Measurements from ENCODE around the gene KCNB1.

Gene KCNB1

DNA sequence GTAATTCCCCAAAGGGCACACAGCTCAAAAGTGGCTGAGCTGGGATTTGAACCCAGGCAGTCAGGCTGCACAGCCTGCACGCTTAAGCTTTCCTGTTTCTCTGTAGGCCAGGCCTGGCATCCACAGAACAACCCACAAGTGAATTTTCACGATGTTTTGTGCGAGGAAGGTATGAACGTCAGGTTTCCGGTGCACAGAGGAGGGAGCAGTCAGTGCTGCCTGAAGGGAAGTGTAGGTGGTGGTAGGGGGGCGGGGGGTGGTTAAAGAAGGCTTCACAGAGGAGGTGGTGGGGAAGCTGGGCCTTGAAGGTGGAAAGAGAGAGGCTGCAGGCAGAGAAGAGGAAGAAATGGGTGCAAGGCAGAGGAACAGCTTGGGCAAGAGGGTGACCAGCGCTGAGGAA, 14.1 kb downstream of the KCNB1 start:
- no peak for DNase-seq

DNA sequence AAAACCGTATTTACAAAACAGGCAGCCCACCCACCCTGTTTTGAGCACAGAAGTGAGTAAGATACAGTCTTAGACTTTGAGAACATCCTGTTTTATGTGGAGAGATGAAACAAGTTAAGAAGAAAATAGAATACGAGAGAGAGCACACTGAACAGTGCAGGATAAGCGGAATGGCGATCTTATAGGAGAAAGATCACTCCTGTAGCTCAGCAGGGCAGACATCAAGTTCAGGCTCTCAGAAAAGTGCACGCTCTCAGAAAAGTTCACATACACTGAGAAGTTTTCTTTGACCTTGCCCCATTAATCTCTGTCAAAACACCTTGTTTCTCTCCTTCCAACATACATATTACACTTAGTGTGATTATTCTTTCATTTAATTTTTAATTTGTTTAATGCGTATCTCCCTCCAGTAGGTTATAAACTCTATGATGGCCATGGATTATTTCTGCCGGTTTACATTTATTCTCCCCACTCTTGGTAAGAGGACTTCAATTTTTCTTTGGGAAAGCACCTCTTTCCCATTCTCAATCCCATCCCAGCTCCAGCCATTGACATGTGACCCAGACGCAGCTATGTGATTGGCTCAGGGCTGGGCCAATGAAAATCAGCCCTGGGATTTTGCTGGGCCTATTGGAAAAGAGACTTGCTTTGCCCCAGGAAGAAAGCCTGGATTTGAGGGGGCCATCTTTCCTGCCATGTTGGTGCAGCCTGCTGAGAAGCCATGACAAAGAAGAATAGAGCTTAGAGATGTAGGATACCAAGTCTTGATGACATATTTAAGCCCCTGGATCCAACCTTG, 16.2 kb downstream of the KCNB1 start:
- no peak for DNase-seq

DNA sequence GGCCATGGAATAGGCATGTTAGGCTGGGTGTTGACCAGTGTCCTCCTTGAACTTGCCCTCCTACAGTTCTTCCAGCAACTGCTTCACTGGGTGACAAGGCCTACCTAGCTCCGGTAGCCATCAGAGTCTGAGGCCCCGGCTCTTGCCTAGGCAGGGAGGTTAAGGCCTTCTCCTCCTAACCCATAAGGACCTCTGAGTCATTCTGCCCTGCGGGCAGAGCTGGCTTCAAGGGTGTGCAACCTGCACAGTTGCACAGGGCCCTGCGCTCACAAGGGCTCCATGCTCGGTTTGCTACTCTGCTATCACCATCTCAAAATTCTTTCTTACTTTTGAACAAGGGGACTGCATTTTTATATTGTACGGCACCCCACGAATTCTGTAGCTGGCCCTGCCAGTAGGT, 17.9 kb downstream of the KCNB1 start:
- no peak for DNase-seq

DNA sequence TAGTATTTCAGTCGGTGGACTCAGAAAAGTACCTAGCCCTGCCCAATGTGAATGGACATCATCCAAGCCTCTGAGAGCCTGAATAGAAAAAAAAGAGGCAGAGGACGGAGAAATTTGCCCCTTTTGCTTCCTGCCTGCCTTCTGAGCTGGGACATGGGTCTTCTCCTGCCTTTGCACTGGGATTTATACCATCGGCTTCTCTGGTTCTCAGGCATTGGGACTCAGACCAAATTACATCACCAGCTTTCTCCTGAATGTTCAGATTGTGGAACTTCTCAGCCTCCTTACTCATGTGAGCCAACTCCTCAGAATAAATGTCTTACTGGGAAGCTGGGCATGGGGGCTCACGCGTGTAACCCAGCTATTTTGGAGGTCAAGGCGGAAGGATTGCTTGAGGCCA, 19.8 kb downstream of the KCNB1 start:
- DNase-seq: no peak

DNA sequence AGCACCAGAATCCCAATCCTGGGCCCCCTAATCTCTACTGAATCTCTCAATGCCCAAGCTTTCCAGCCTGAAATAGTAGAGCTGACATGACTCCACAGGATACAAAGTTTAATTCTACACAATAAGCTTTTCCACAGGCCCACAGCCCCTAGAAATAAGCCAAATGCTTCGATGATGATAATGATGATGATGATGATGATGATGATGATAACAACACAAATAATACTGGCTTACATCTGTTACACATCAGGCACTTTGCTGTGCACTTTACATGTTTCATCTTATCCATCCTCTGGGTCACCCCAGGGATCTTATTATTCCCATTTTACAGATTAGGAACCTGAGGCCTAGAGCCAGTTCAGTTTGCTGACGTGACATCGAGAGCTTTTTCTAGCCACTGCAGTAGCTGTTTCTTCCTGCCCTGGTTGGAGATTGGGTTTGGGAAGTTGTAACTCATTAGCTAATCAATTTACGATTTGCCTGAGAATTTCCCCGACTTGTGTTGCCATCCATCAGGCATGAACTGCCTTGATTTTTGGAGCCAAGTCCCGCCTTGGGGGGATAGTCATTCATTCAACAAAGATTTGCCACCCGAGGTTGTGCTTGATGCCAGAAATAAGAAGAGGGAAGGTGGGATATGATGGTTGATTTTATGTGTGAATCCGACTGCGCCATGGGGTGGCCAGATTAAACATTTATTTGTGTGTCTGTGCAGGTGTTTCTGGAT, 20.4 kb downstream of the KCNB1 start:
- no peak for DNase-seq

DNA sequence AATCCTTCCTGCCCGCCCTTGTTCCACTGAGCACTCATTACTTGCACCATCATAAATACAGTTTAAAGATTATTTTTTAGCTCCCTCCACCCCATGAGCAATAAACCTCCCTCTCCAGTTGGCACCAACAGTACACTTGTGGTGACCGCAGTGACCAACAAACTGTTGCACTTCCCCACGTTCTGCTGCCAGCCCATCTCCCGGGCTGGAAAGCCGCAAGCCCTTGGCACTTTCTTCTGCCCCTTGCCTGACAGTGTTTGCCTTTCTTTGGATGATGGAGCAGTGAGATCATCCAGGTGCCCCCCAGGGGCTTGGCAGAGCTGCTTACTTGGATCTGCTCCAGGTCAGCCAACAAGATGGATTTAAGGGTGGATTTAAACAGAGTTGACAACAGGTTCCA, 21.6 kb downstream of the KCNB1 start:
- no peak for DNase-seq

DNA sequence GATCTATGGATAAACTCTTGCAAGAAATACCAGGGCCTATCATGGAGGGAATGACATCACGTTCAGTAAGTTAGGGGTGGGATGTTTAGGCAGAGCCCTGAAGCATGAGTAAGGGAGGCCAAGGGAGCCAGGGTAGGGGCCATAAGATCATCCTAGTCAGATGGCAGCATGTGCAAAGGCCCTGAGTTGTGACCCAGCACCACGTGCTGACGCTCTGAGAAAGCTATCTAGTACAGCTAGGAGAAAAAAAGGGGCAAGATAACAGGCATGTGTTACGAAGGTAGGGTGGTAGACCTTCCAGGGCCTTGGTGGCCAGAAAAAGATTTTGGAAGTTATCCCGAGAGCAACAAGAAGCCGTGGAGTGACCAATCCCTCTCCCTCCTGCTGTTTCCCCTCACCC, 22.3 kb downstream of the KCNB1 start:
- DNase-seq: no peak

DNA sequence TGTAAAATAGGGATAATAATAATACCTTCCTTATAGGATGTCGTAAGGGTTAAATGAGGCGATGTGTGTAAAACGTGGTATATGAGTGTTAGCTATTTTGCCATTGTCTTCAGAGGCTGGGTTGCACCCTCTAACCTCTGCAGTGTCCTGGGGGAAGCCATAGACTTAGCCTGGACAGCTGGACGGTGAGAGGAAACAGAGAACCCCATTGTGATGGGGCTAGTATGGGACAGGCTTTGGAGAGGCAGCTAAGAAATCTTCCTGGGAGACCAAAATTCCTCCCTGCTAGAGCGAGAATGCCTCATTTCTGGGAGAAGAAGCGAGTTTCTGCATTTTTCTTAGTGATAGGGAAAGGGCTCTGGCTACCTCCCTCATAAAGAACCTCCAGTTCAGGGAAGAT, 22.8 kb downstream of the KCNB1 start:
- no peak for DNase-seq

DNA sequence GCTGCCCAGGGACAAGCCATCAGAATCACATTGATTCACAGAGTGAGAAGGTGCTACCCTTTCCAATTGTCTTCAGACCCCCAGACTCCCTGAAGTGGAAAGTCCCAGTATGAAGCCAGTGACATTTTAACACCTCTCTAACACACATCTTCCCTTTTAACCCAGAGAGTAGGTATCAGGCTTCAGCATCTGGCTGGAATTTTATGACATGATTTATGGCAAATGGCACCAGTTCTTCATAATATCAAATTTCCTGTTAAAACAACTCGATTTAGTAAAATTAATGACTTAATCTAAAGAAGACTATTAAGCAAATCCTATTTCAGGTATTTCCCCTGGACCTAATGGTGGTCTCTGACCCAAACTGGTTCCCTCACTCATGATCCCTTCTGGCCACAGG, 25.0 kb downstream of the KCNB1 start:
- DNase-seq: no peak

DNA sequence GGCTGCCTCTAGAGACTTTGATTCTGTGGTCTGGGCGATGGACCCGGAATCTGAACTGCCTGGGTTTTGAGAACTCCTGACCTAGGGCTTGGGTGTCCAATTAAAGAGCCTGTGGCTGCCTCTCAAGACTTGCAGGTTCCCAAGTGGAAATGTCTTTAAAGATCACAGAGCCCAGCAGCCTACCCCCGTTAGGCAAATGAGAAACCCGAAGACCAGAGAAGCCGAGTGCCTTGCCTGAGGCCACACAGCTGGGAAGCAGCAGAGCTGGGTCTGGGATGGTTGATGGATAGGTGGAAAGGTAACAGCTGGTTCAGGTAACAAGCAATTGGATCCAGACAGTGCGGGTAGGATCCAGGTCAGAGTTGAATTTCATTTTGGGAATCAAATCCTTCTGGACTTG, 25.8 kb downstream of the KCNB1 start:
- no peak for DNase-seq

DNA sequence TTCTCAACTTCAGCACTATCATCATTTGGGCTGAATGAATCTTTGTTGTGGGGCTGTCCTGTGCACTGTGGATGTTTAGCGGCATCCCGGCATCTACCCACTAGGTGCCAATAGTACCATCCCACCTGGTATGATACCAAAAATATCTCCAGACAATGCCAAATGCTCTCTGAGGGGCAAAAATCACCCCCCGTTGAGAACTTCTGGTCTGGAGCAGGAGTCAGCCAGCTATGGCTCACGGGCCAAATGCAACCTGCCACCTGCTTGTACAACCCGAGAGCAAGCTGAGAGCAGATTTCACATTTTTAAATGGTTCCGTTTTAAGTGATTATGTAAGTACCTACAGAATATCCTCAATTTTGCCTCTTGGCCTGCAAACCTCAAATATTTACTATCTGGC, 26.8 kb downstream of the KCNB1 start:
- DNase-seq: no peak

DNA sequence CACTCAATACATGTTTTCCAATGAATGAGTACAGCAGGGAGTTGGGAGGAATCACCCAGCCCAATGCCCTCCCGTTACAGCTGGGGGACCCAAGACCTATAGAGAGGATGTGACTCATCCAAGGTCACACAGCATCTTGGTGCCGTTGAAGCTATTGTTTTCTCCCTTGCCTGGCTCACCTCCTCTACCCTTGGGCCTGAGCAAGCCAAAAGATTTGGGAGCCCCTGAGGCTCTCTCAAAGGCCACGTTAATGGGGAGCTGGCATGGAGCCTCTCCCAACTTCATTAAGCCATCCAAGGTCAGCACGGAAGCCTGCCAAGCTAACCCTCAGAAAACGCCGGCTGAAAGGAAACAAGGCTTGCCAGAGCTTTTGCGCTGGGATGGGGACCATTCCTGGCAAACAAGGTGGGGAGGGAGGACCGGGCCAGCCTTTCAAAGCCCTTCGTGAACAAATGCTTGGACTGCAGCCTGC, 30.4 kb downstream of the KCNB1 start:
- peak; percentile 30 for DNase-seq

DNA sequence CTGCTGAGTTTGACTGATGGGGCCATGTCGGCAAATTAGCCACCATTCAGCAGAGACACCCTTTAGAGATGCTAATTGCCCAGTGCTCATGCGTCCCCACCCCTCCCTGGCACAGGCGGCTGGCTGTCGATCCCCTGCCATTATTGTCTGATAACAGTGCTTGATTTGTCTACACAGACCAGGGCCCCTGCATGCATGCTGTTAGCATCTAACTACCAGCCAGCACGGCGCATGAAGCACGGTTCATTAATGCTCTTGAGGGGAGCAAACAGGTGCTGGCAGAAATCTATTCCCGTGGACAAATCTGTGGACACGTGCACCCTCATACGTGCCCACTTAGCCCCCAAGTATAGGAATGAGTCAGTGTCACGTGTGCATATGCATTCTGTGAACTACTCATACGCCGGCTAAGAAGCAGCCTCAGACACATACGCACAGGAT, 32.2 kb downstream of the KCNB1 start:
- DNase-seq: no peak

DNA sequence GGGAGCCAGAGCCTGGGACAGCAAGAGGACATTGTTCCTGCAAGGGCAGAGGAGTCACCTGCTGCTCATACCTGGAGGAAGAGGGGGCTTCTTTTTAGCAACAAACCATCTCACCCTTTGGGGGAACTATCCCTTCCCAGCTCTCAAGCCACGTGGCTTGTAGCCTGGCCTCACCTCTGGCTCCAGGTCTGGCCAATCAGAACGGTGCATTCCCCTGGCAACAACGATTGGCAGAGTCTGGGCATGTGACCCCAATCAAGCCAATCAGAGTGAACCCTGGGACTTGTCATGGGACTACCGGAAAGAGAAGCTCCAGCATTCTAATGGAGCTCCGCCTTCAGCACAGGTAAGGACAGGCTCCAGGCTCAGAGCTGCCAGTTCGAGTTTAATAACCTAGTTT, 33.6 kb downstream of the KCNB1 start:
- DNase-seq: no peak

DNA sequence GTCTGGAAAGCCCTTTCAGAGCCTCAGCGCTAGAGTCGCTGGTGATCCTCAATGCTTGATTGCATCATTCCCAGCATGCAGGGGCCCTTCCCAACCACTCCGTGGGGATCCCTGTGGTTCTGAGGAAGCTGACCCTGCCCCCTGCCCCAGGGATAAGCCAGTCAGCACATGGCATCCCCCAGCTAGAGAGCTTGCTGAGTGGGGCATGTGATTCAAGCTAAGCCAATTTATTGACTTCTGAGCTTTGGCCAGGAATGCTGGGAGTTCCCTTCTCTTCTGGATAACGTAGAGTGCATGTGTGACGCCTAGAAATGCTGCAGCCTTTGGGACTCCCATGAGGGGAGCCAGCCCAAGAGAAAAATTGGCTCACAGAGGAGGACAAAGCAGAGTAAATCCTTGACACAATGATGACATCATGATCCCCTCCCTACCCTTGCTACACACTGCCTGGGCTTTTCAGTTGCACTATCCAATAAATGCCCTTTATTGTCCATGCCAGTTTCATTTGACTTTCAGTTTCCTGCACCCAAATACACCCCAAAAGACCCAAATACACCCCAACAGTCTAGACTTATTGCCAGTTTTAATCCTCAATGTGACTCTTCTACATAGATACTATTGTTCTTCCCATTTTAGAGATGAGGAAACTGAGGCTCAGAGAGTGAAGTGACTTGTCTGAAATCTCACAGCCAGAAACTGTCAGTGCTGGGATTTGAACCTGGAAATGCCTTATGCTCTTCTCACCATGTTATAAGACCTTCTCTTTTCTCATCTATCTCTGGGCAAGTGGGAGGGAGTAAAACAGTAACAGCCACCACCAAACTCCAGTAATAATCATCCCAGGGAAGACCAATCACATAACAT, 34.3 kb downstream of the KCNB1 start:
- no peak for DNase-seq

DNA sequence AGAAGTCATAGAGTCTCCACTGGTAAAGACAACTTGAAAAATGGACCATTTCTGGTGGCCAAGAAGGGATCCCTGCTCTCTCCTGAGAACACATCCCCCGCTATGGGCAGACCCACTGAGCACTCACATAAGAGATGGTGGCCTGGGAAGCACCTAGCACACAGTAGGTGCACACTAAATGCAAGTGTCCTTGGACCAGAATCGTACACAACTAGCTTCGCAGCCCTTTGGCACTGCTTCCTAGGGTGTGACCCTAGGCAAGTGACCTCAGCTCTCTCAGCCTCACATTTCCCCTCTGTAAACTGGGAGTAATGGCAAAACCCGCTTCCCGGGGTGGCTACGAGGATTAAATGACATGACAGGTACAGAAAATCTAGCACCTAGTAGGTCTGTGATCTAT, 35.1 kb downstream of the KCNB1 start:
- DNase-seq: no peak

DNA sequence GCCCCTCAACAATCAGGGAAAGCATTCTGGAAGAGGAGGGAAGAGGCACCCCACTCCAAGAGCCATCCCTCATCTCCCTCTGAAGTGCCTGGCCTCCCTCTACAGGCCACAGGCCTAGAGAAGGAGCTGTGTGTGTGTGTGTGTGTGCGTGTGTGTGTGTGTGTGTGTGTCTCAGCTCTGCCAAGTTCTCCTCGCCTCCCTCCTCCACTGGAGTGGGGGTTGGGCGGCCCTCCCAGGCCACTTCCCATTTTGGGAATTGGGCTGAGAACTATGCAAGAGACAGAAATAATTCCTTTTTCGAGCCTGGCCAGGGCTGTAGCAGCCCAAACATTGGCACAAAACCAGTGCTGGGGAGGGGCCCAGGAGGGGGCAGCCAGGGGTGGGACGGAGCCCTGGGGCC, 35.7 kb downstream of the KCNB1 start:
- no peak for DNase-seq

DNA sequence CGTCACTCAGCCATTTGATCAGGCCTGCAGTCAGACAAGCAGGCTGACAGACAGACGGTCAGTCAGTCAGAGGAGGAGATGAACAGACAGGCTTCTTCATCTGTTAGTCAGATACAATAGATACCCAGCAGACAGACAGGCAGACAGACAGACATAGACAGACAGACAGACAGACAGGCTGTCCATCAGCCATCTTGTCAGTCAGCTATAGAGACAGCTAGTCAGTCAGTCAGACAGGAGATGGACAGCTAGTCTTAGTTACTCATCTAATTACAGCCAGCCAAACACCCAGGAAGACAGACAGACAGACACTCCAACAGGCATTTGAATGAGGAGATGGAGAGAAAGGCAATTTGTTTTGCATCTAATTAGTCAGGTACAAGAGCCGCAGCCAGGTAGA, 36.4 kb downstream of the KCNB1 start:
- no peak for DNase-seq

DNA sequence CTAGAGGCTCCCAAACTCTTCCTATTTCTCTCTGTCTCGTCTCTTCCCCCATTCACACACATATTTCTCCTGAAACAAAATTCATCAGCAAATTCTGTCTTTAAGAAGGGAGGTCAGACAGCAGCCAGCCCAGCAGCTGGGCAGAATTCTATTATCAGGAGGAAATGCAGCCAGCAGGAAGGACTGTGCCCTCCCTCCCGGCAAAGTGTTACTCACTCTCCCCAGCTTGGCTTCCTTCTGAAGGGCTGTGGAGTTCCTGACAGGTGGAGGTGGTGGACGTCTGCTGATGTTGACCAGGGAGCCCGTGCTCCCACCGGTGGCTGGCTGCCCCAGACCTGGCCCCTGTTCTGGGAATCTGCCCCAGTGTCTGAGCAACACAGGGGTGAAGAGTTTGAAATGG, 37.3 kb downstream of the KCNB1 start:
- no peak for DNase-seq

DNA sequence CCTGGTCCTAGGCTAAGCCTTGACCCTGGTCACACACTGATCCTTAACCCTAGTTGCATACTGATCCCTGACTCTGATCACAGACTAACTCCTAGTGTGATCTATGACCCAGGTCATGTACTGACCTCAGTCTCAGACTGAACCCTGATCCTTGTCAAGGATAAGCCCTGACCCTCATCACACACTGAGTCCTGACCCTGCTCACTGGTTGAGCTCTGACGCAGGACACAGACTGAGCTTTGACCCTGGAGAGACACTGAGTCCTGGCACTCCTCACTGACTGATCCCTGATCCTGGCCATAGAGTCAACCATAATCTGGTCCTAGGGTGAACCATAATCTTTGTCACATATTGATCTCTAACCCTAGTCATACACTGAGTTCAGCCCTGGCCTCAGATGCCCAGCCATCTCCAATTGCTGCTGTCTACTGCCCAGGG, 37.9 kb downstream of the KCNB1 start:
- no peak for DNase-seq

DNA sequence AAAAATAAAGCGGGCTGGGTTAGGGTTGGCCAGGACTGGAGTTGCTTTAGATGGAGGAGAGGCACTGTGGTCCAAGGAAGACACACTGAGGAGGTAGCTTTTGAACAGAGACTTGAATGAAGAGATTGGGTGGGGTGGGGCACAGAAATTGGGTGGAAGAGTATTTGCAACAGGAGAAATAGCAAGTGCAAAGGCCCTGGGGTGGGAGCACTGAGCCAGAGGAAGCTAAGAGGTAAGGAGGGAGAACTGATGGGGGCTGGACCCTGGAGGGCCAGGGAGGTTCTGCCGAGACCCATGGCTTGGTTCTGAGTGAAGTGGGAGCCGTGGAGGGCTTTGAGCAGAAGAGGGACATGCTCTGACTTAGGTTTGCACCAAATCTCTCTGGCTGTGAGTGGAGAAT, 45.4 kb downstream of the KCNB1 start:
- DNase-seq: no peak

DNA sequence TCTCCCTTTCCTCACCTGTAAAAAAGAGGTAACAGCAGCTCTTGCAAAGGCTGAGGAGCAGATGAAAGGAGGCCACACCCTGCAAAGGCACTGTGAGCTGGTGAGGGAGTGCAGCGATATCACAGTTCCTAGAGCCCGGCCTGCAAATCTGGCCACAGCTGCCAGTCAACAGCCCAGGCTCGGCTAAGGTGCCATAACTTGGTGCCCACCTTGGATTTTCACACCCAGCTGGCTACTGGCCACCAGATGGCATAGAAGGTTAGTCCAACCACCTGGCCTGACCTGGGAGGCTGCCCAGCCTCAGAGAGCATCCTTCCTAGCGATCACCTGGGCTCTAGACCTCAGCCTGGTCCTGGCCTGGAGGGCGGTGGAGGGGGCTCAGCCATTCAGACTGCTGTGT, 46.8 kb downstream of the KCNB1 start:
- DNase-seq: no peak

DNA sequence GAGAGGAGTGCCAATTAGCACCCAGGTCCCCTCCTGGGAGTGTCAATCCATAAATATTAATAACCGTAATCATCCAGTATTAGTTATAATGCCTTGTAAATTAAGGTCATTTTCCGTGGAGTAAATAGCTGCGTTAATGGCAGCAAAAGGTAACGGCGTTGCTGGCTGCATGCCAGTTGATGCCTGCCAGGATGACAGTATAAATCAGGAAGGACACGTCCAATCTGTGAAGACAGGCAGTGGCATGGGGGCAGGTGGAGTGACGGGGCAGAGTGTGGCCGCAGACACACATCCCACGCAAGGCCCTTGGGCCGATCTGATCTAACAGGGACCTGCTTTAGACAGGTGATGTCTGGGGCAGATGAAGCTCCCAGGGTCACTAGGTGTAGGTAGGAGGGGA, 49.1 kb downstream of the KCNB1 start:
- no peak for DNase-seq

DNA sequence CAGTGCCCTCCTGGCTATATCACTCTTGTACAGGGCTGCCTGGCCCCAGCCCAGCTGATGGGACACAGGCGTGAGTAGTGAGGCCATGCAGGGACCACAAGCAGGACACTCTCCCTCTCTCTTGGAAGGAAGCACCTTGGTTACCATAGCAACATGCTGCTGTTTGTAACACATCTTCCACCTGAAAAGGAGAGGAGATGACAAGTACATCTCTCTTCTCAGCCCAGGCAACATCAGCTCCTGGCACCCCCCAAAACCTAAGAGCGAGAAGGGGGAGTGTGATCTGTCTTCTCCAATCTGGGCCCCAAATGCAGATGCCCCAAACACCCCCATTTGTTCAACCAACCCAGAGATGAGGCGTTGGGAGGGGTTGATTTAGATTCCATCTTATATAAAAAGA, 49.9 kb downstream of the KCNB1 start:
- no peak for DNase-seq
